LNCAP (cell line): ENCODE data around the gene MICA.

Source experiments
- CTCF ChIP-seq: fragments of 450-650 bp; IDR thresholded peaks from 2 replicates; pipeline ENCODE4 v1.5.1; 2017; ENCODE audit warnings: mild to moderate bottlenecking

MICA gene

GRCh38 chr6:31453259-31453658 is 49.9 kb downstream of the MICA start:
- no peak for TF ChIP-seq CTCF

GRCh38 chr6:31460361-31461025 is 57.1 kb downstream of the MICA start:
- TF ChIP-seq CTCF, result no peak

GRCh38 chr6:31462026-31462963 is 58.9 kb downstream of the MICA start:
- no peak for TF ChIP-seq CTCF

- TF ChIP-seq CTCF, result no peak
Measured at GRCh38 chr6:31462964-31463870, 59.8 kb downstream of the MICA start.

GRCh38 chr6:31464252-31465184 is 61.1 kb downstream of the MICA start:
- no peak for TF ChIP-seq CTCF
